HUES64 (cell line): ENCODE measurements around the gene BRSK2.

Experiments used
- H3K27ac ChIP-seq: 2 replicates; pipeline ENCODE4 v1.7.0; 2013; ENCODE audit warnings: low read depth, low read length, inconsistent platforms
- H3K27me3 ChIP-seq: 2 replicates; pipeline ENCODE4 v1.6.1; 2013; ENCODE audit warnings: mild to moderate bottlenecking, low read length; ENCODE audit not compliant: insufficient read depth
- H3K36me3 ChIP-seq: 2 replicates; pipeline ENCODE4 v1.6.1; 2013; ENCODE audit warnings: mild to moderate bottlenecking, low read length; ENCODE audit not compliant: insufficient read depth
- H3K4me1 ChIP-seq: 2 replicates; pipeline ENCODE4 v1.6.1; 2013; ENCODE audit warnings: mild to moderate bottlenecking, low read length, moderate library complexity; ENCODE audit not compliant: insufficient read depth
- H3K4me3 ChIP-seq: 2 replicates; pipeline ENCODE4 v1.5.1; 2013; ENCODE audit warnings: mild to moderate bottlenecking, low read length, moderate library complexity
- H3K9ac ChIP-seq: 2 replicates; pipeline ENCODE4 v1.6.1; 2013; ENCODE audit warnings: mild to moderate bottlenecking, low read depth, low read length
- H3K9me3 ChIP-seq: 2 replicates; pipeline ENCODE4 v1.6.1; 2013; ENCODE audit warnings: low read depth, low read length; ENCODE audit not compliant: insufficient read depth
- WGBS: fragments of 150-250, 120-280 bp; methylation state at CpG from one replicate; pipeline ENCODE4 v1.1.7; 2013; ENCODE audit warnings: missing lambda C conversion rate; 5-methylcytosine and 5-hydroxymethylcytosine counted together

BRSK2 gene

DNA sequence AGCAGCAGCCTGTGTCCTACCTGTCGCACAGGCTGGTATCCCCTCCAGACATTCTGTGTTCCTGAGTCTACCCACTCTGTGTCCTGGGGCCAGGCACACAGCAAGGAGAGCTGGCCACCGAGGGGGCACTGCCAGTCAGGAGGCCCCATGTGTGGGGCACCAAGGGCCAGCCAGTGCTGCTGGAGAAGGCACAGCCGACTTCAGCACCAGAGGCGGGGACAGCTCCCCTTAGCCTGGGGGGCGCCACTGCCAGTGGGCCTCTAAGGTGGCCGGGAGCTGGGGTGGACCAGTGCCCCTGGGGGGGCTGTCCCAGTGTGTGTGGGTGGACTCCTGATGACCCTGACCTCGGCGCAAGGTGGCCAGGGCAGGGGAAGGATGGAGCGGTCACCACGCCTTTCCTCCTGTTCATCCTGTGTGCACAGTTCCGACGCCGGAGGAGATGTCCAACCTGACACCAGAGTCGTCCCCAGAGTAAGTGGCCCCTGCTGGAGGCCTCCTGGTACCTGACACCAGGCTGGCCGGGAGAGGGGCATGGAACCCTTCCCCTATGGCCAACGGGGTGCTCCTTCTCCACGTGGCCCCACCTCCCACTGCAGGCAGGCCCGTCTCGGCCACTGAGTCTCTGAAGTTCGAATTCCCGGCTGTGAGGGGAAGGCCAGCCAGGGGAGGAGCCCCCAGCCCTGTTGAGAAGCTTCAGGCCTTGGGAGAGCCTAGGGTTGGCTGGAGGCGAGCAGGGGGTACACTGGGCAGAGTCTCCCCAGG is 61.4 kb downstream of the BRSK2 start:
- 86% methylated on average over 22 of the region's 22 CpGs for WGBS
- Histone ChIP-seq H3K4me3 (no peak overlapping the region), H3K27me3 (no peaks in the 10 kb centered on the region), H3K27ac (no peak overlapping the region), H3K36me3 (peaks cover 4% of the 10 kb centered on the region; the same call in 1 of the 2 replicates), H3K9ac (no peak overlapping the region), H3K4me1 (no peaks in the 10 kb centered on the region), H3K9me3 (no peaks in the 10 kb centered on the region)

DNA sequence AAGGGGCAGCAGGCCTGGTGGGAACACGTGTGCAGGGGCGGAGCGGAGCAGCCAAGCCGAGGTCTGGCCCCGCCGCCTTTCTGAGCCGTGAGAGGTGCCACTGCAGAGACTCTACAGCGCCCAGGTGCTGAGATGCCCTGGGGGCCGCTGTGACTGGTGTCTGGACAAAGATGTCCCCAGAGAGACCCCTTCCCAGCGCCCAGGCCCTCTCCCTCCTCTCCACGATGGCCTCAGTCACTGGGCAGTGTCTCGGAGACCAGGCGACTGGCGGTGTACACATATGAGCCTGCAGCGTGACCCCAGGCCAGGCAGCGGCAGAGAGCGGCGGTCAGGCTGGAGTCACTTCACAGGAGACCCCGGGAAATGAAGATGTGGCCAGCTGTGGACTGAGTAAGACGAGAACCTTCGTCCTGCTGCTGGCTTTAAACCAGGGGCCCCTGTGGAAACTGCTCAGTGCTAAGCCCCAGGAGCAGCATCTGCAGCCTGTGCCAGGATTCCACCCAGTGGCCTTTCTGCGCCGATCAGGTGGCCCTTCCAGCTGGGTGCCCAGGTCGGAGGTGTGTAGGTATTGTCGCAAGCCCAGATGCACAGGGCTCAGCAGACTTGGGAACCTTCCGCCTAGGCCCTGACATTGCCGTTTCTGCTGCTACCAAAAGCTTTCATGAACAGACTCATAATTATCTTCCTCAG is 62.2 kb downstream of the BRSK2 start:
- Histone ChIP-seq H3K9me3 (no peaks in the 10 kb centered on the region), H3K27me3 (no peaks in the 10 kb centered on the region), H3K27ac (no peak overlapping the region), H3K36me3 (peaks cover 4% of the 10 kb centered on the region; the same call in 1 of the 2 replicates), H3K9ac (no peak overlapping the region), H3K4me1 (no peaks in the 10 kb centered on the region), H3K4me3 (no peak overlapping the region)
- 95% methylated on average over 27 of the region's 27 CpGs for WGBS

DNA sequence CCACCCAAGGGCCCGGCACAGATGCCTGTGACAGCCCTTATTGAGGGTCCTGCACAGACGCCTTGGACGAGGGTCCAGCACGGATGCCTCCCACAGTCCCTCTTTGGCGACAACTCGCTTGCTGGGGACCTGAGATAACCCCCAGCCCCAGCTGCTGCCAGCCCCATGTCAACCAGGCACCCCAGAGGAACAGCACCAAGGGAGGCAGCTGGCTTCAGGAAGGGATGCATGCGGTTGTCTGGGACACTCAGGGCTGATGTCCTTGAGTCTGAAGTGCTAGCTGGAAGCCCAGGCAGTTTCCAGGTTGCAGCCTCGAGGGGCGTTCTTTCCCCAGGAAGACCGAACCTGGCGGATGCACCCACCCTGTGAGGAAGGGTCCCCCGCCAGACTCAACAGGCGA is 63.0 kb downstream of the BRSK2 start:
- H3K27ac ChIP-seq = no peak overlapping the region
- H3K9me3 ChIP-seq = no peaks in the 10 kb centered on the region
- no peak overlapping the region for H3K9ac ChIP-seq
- WGBS = 94% methylated on average over 13 of the region's 13 CpGs
- H3K27me3 ChIP-seq = no peaks in the 10 kb centered on the region
- H3K4me1 ChIP-seq = no peaks in the 10 kb centered on the region
- H3K4me3 ChIP-seq = no peak overlapping the region
- peaks cover 4% of the 10 kb centered on the region; the same call in 1 of the 2 replicates for H3K36me3 ChIP-seq

DNA sequence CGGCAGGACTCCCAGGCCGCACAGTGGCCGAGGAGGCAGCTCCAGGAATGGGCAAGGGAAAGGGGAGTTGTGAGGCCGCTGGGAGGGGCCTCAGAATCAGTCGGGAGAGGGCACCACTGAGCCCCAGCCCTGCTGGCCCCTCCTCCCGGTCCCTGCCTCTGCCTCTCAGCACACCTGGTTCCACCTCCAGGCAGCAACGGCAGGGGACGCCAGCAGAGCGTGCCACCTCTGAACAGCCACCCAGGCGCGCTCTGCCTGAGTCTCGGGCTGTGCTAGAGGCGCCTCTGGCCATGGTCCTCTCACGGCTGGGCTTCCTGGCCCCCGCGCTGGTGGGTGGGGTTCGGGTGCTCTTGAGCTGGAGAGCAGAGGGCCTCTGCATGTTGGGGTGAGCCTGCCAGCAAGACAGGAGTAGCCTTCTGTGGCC is 63.9 kb downstream of the BRSK2 start:
- H3K9ac ChIP-seq = no peak overlapping the region
- H3K9me3 ChIP-seq = no peaks in the 10 kb centered on the region
- no peak overlapping the region for H3K4me3 ChIP-seq
- peaks cover 4% of the 10 kb centered on the region; the same call in 1 of the 2 replicates for H3K36me3 ChIP-seq
- H3K27ac ChIP-seq = no peak overlapping the region
- H3K27me3 ChIP-seq = no peaks in the 10 kb centered on the region
- no peaks in the 10 kb centered on the region for H3K4me1 ChIP-seq
- 60% methylated on average over 17 of the region's 17 CpGs for WGBS

DNA sequence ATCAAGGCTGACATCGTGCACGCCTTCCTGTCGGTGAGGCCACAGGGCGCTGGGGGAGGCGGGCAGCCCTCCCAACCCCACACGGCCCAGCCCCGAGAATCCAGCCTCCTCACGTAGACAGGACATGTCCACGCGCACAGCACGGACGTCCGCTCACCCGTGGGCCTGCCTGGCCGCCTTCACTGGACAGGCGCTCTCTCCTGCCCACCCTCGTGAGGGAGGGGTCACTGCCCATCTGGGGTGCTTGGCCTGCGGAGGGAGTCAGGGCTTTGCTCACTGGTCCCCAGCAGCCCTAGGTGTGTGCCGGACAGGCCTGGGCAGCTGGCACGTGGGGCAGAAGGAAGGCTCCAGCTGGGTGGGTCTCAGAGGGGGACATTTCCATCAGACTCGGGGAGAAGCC is 64.8 kb downstream of the BRSK2 start:
- 96% methylated on average over 21 of the region's 21 CpGs for WGBS
- Histone ChIP-seq H3K27me3 (no peaks in the 10 kb centered on the region), H3K9ac (no peak overlapping the region), H3K4me1 (no peaks in the 10 kb centered on the region), H3K9me3 (no peaks in the 10 kb centered on the region), H3K4me3 (no peak overlapping the region), H3K36me3 (peaks cover 4% of the 10 kb centered on the region; the same call in 1 of the 2 replicates), H3K27ac (no peak overlapping the region)

DNA sequence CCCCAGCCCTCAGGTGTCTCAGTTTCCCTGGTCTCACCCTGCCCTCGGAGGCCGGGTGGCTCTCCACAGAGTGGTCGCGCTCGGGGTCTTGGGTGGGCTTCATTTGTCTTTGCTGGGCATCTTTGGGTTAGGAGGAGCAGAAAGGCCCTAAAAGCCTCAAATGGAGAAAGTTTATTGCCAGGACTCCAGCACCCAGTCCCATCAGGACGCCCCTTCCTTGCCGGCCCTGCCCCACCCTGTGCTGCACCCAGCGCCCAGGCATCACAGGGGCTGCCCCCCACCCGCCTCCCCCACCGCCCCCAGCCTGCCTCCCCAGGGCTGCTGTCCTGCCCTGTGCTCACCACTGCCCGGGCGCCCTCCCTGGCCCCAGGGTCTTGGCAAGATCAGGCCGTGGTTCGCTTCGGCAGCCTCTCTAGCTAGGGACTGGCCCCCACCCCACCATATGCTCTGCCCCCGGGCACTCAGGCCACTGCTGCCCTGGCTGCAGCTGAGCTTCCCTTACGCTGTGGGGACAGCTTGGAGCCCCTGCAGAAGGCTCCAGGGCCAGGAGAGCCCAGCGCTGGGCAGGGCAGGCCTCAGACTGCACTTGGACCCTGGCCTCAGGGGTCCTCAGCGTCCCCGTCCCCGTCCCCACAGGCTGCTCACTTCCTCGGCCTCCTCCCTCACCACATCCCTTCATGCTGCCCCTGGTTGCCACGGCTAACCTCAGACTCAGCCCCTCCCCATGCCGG is 65.5 kb downstream of the BRSK2 start:
- Histone ChIP-seq H3K9ac (no peak overlapping the region), H3K36me3 (peaks cover 4% of the 10 kb centered on the region; the same call in 1 of the 2 replicates)
- WGBS = 94% methylated on average over 22 of the region's 24 CpGs

DNA sequence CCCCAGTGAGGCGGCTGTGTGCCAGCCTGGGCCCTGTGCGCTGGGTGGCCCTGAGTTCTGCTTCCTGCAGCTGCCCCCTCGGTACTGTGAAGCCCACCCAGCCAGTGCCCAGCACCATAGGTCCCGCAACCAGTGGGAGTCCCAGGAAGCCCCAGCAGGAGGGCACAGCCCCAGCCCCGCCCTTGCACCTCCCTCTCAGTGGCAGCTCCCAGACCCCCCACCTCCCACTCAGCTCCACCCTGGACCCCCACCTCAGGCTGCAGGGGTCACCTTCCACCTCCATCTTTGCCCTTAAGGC is 66.0 kb downstream of the BRSK2 start:
- Histone ChIP-seq H3K36me3 (peaks cover 4% of the 10 kb centered on the region; the same call in 1 of the 2 replicates), H3K9me3 (no peaks in the 10 kb centered on the region), H3K4me3 (no peak overlapping the region), H3K9ac (no peak overlapping the region), H3K27me3 (no peaks in the 10 kb centered on the region), H3K27ac (no peak overlapping the region), H3K4me1 (no peaks in the 10 kb centered on the region)
- 91% methylated on average over 5 of the region's 5 CpGs for WGBS

More for the DNA sequence above, 65.5 kb downstream of the BRSK2 start:
- Histone ChIP-seq H3K9me3 (no peaks in the 10 kb centered on the region), H3K4me3 (no peak overlapping the region), H3K4me1 (no peaks in the 10 kb centered on the region), H3K27ac (no peak overlapping the region), H3K27me3 (no peaks in the 10 kb centered on the region)

DNA sequence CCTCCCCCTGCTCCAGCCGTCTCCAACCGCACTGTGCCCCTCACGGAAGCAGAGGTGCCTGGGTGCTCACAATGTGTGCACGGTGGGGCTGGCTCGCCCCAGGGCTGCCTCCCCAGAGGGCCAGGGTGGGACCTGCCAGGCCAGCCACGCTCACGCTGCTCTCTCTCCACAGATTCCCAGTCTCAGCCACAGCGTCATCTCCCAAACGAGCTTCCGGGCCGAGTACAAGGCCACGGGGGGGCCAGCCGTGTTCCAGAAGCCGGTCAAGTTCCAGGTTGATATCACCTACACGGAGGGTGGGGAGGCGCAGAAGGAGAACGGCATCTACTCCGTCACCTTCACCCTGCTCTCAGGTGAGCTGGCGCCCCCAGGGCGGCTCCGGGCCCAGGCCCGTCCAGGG is 66.4 kb downstream of the BRSK2 start:
- Histone ChIP-seq H3K36me3 (peaks cover 4% of the 10 kb centered on the region; the same call in 1 of the 2 replicates), H3K4me1 (no peaks in the 10 kb centered on the region), H3K27ac (no peak overlapping the region), H3K4me3 (no peak overlapping the region), H3K27me3 (no peaks in the 10 kb centered on the region), H3K9me3 (no peaks in the 10 kb centered on the region), H3K9ac (no peak overlapping the region)
- WGBS = 93% methylated on average over 22 of the region's 22 CpGs

DNA sequence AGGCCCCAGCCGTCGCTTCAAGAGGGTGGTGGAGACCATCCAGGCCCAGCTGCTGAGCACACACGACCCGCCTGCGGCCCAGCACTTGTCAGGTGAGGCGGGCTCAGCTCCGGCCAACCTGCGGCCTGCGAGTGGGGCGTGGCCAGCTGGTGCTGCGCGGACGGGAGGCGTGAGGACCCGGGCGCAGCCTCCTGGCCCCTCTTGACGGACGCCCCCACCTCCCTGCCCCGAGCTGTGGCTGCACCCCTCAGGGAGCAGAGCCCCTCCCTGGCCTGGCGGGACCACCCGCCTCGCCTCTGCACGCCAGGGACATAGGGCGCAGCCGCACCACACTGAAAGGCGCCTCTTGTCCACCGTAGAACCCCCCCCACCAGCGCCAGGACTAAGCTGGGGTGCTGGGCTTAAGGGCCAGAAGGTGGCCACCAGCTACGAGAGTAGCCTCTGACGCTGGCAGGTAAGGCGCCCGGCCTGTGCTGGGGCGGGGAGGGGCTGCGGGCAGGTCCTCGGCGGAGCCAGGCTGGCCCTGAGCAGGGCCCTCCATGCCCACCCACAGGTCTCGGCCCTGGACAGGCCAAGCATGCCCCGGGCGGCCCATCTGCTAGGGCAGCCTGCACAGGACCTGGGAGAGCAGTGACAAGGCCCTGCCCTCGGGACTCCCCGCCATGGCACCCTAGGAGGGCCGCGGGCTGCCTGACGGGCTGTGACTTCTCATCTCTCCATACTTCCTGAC is 67.0 kb downstream of the BRSK2 start:
- Histone ChIP-seq H3K27ac (no peak overlapping the region), H3K9ac (no peak overlapping the region), H3K4me3 (no peak overlapping the region), H3K36me3 (peaks cover 4% of the 10 kb centered on the region; the same call in 1 of the 2 replicates), H3K9me3 (no peaks in the 10 kb centered on the region), H3K4me1 (no peaks in the 10 kb centered on the region), H3K27me3 (no peaks in the 10 kb centered on the region)
- WGBS = 94% methylated on average over 44 of the region's 44 CpGs

DNA sequence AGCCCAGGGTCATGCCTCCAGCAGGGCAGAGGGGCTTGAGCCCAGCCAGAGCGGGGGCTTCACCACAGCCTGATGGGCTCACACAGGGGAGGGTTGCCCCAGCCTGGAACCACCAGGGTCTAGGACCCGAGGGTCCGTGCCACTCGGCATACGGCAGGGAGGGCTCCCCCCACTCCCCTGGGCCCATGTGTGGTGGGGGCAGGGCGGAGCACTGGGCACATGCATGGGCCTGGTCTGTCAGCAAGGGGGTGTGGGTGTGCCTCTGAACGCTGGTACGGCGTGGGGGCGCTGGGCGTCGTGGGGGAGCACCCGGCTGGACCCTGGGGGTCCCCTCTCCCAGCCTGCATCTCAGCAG is 67.6 kb downstream of the BRSK2 start:
- Histone ChIP-seq H3K4me3 (no peak overlapping the region), H3K9me3 (no peaks in the 10 kb centered on the region), H3K27ac (no peak overlapping the region), H3K9ac (no peak overlapping the region), H3K4me1 (no peaks in the 10 kb centered on the region), H3K36me3 (peaks cover under 1% of the 10 kb centered on the region; the same call in 1 of the 2 replicates), H3K27me3 (no peaks in the 10 kb centered on the region)
- 93% methylated on average over 13 of the region's 13 CpGs for WGBS

DNA sequence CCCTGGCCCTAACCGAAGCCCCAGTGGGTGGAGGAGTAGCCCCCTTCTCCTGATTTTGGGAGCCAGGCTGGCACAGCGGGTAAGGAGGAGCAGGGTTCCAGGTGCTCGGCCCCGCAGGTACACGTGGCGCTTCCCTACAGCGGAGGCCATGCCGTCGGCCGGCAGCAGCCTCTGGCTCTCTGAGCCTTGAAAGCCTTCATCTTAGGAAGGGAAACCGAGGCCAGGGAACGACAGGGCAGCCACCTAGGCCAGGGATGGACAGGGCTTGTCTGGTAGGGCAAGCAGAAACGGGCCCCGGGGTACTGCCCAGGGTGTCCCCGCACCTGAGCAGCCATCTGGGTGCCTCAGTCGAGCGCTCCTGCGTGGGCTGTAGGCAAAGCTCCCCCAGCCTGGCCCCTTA is 68.1 kb downstream of the BRSK2 start:
- Histone ChIP-seq H3K4me3 (no peak overlapping the region), H3K36me3 (no peaks in the 10 kb centered on the region), H3K4me1 (no peaks in the 10 kb centered on the region), H3K9me3 (no peaks in the 10 kb centered on the region), H3K27ac (no peak overlapping the region), H3K9ac (no peak overlapping the region), H3K27me3 (no peaks in the 10 kb centered on the region)
- WGBS = 94% methylated on average over 18 of the region's 18 CpGs
